Fibroblast of skin of abdomen (primary cell): Measurements from ENCODE around the gene BCR.

ENCODE experiments used
- DNase-seq: peaks from one replicate; pipeline ENCODE4 v3.0.0-alpha.2; 2013

The BCR gene

DNA sequence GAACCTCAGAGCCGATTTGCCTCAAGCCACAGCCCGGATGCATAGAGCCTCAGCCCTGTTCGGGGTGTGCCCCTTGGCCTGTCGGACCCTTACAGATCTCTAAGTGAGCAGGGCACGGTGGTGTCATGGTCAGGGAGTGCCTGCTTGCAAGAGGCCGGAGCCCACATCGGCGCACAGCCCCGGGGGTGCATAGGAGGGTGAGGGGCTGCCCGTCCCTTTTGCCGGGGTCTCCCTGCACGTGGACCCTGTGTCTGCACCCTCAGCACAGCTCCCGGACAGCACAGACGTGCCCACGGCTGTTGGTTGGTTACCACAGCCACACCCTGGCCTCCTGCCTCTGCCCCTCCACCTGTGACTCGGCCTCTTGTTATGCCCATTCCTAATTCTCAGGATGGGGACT lies 28.5 kb upstream of the BCR start:
- no peak for DNase-seq

GRCh38 chr22:23152238-23153114 lies 27.8 kb upstream of the BCR start:
- no peak for DNase-seq

DNA sequence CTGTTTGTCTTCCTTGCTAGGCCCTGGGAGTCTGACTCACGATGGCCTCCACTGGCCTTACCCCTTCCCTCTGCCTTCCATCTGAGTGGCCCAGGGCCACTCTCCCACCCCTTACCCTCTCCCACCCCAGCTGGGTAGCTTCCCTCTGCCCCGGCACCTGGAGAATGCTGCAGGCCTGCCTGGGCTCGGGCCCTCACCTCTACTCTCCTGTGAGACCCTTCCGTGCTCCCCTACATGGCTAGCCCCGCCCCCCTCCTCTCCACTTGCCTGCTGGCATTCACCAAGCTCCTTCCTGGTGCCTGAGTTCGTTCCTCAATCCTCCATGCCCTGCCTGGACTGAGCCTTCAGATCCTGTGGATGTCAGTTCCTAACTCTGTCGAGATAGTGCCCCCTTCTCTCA lies 26.3 kb upstream of the BCR start:
- no peak for DNase-seq

- no peak for DNase-seq
These were observed 25.8 kb upstream of the BCR start for GRCh38 chr22:23154461-23154860.

DNA sequence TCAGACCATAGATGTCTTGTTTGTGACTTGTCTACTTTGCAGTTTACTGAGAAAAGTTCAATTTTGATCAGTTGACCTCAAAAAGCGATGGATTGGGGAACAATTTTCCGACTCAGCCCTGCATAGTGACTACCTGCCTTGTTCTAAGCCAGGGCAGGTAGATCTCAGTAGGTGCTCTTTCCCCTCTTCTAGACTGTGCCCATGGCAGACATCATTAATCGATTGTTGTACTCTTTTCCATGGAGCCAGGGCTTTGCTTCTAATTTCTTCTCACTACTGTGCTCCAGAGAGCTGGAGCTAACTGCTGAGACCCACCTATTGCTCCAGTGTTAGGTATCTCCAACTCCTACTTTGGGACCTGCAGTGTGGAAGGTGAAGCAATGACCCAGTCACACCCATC lies 25.2 kb upstream of the BCR start:
- no peak for DNase-seq

DNA sequence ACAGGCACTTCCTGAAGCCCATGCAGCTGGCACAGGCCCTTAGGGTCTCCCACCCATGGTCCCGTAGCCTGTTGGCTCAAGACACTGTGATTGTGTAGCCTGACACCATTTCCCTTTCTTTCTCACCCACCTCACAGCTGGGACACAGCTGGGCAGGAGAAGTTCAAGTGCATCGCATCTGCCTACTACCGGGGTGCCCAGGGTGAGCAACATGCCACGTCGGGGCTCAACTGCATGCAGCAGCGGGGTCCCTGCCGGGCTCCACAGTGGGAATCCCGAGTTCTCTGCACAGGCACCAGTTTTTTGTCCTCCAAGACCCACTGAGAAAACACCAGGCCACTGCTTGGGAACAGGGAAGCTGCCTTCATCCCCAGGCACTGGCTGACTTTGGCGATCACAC lies 24.5 kb upstream of the BCR start:
- DNase-seq: no peak

- no peak for DNase-seq
These were observed 24.0 kb upstream of the BCR start for GRCh38 chr22:23156286-23156685.

- no peak for DNase-seq
These were observed 22.5 kb upstream of the BCR start for GRCh38 chr22:23157560-23158515.

DNA sequence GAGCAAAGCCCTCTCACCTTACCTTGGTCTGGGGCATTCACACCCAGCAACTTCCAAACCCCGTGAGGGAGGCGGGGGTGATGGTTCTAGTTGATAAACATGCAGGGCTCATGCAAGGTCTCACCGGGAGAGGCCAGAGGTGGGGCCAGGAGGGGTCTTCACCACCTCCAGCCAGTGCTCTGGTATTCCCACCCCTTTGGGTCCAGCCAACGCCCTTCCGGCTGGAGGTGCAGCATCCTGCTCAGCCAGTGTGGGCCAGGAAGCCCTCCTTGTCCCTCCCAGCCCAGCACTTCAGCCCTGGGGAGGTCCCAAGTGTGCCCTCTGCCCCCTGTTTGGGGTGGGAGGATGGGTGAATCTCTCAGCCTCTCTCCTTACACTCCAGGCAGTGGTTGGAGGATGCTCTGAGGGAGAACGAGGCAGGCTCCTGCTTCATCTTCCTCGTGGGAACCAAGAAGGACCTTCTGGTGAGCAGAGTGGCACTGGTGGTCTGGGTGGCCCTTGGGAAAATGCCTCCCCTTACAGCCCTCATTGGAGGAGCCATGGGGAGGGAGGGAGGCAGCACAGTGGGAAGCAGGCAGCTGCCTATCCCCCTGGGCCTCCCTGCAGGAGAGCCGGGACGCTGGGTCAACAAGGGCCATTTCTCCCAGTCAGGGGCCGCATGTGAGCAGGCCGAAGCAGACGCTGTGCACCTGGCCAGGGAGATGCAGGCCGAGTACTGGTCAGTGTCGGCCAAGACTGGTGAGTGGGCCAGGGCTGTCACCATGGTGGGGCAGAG lies 21.6 kb upstream of the BCR start:
- no peak for DNase-seq

- no peak for DNase-seq
These were observed 21.0 kb upstream of the BCR start for GRCh38 chr22:23159291-23159630.

DNA sequence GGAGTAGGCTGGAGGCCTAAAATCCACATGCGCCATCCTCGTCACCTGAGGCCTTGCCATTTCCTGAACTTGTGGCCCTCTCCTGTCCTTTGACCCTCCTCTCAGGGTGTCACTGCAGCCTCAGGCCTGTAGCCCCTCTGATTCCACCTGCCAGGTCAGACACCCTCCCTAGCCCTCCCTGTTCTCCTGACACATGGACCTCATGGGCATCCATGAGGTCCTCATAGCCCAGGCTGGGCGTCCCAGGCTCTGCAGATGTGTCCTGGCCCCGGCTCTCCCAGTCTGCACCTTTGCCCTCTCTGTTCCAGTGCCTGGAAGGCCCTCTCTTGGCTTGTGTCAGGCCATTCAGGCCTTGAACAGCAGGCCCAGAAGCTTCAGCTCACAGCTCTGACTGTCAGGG lies 19.3 kb upstream of the BCR start:
- no peak for DNase-seq

DNA sequence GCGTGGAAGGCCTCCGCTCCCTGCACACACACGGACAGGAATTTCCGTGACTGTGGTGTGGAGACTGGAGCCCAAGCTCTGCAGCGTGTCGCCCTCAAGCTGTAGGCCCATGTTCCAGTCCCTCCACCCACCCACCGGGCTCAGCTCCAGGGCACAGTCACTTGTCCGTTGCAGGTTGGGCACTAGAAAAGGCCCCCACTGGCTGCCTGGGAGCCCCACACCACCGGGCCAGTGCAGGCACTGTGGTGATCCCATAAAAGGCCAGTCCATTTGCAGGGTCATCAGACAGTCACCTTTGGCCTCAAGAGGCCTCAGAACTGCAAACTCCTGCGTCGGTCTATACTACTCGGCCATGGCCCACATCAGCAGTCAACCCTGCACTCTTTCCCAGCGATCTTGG lies 18.7 kb upstream of the BCR start:
- DNase-seq: no peak

DNA sequence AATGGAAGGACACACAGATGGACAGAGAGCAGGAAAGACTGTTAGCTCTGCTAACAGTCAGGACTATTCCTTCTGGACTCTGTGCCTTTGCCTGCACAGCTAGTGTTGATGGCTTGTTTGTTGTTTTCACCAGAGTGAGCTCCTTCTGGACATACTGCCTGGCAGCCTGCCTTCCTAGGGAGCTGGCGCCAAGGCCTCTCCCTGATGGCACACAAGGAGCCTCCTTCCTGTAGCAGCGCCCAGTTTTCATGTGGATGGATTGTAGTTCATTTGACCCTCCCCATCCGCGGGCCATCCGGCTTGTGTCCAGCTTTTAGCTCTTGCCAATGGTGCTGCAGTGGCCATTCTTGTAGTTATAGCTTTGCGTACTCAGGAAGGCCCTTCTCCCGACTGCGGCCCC lies 16.6 kb upstream of the BCR start:
- DNase-seq: no peak

GRCh38 chr22:23164091-23164490 lies 16.2 kb upstream of the BCR start:
- no peak for DNase-seq

DNA sequence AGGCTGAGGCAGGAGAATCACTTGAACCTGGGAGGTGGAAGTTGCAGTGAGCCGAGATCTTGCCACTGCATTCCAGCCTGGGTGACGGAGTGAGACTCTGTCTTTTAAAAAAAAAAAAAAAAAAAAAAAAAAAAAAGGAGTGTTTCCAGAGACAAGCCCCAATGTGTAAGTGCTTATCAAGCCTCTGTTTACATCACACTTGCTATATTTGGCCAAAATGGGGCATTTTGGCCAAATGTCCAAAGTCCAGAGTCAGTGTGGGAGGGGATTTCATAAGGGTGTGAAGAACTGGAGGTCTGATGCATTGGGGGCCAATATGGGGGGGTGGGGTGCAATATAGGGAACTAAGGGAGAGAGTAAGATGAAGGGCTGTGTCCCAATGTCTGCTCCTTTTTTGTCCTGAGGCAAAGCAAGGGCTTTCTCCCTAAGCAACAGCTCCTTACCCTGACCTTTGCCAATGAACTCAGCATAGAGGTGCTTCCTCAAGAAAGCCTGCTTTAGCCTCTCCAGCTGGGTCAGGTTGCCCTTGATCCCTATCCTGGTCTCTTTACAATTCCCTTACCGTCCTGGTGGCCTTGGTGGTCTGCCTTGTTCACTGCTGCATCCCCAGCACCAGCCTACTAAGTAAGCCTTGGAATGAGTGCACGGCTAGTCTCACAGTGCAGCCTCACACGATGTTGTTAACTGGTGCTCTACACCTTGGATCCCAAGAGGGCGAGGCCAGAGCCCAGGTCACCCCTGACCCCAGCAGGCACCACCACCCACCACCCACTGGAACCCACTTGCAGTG lies 14.1 kb upstream of the BCR start:
- DNase-seq: no peak

- DNase-seq: no peak
These were observed 13.3 kb upstream of the BCR start for GRCh38 chr22:23166841-23167616.

DNA sequence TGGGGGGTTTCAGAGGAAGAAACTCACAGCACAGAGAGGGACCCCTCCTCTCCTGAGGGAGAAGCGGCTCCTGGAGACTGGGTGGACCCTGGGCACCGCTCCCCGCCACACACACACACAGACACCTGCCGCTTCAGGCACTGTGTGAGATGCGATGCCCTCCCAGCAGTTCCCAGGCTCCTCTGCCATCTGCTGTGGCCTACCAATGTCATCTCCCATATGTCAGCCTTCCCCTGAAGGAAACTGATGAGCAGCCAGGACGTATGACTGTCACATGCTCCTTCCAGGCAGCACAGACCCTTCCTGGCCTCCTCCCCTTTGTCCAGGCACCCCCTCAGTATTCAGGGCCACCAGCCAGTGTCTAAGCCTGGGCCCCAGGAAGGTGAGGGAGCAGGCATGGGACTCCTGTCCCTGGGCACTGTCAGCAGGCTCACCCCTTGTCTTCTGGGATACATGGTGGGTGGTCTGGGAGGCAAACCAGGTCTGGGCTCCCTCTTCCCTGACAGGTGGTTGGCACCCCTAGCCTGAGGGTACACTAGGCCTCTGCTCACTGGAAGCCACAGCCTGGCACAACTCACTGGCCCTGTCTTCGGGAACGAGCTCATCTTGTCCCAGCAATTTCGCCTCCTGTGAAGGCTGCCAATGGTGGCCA lies 11.8 kb upstream of the BCR start:
- no peak for DNase-seq

DNA sequence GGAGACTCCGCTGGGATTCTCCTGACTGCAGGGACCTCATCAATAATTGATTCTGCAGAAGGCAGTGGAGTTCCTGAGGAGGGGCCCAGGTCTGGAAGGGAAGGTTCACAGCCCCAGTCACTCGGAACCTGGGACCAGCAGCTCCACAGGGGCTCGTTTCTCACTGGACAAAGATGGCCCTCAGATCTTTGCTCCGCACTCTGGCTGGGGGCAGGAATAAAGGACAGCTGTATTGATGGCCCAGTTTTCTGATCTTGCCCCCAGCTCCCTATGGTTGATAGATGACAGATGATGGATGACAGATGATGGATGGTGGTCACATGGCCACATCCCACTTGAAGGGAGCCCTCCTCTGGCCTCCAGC lies 11.3 kb upstream of the BCR start:
- no peak for DNase-seq

- DNase-seq: no peak
These were observed 4.3 kb upstream of the BCR start for GRCh38 chr22:23175817-23176644.

GRCh38 chr22:23176645-23177027 lies 3.7 kb upstream of the BCR start:
- DNase-seq: no peak
